HEK293T (cell line): ENCODE results near the gene BID.

ENCODE experiments used
- CTCF ChIA-PET: fragments of 350-600 bp; formaldehyde crosslinking; extraction: SDS; loops from one replicate; lab custom pipeline; 2021; ENCODE audit warnings: antibody characterized with exemption, inconsistent platforms; lab: Yijun Ruan, JAX
- POLR2A ChIA-PET: fragments of 350-600 bp; formaldehyde crosslinking; extraction: SDS; loops from one replicate; lab custom pipeline; 2020; ENCODE audit warnings: antibody characterized with exemption, inconsistent platforms; lab: Yijun Ruan, JAX
- DNase-seq: peaks from one replicate; pipeline ENCODE4 v3.0.0; 2012; ENCODE audit warnings: mixed read lengths; ENCODE audit errors: extremely low spot score
- ARNT ChIP-seq: fragments of 450-650 bp; IDR thresholded peaks from 2 replicates; pipeline ENCODE4 v1.6.1; 2017; ENCODE audit warnings: mild to moderate bottlenecking
- BHLHE40 ChIP-seq: fragments of 450-650 bp; IDR thresholded peaks from 2 replicates; pipeline ENCODE4 v1.6.1; 2016; ENCODE audit warnings: mild to moderate bottlenecking, moderate library complexity, borderline replicate concordance
- CTBP1 ChIP-seq: fragments of 450-650 bp; IDR thresholded peaks from 2 replicates; pipeline ENCODE4 v1.6.1; 2016; ENCODE audit warnings: borderline replicate concordance
- ELF4 ChIP-seq: fragments of 450-650 bp; IDR thresholded peaks from 2 replicates; pipeline ENCODE4 v1.6.1; 2017; ENCODE audit warnings: antibody characterized with exemption
- FOXA1 ChIP-seq: fragments of 450-650 bp; IDR thresholded peaks from 2 replicates; pipeline ENCODE4 v1.6.1; 2016; ENCODE audit warnings: mild to moderate bottlenecking
- FOXK2 ChIP-seq: fragments of 450-650 bp; IDR thresholded peaks from 2 replicates; pipeline ENCODE4 v1.6.1; 2016; ENCODE audit warnings: mild to moderate bottlenecking
- FOXM1 ChIP-seq: fragments of 450-650 bp; IDR thresholded peaks from 2 replicates; pipeline ENCODE4 v1.6.1; 2017; ENCODE audit warnings: mild to moderate bottlenecking, borderline replicate concordance
- HDGF ChIP-seq: fragments of 450-650 bp; IDR thresholded peaks from 2 replicates; pipeline ENCODE4 v1.6.1; 2017; ENCODE audit warnings: antibody characterized with exemption, borderline replicate concordance
- L3MBTL2 ChIP-seq: fragments of 450-650 bp; conservative IDR thresholded peaks from 2 replicates; pipeline ENCODE4 v1.6.1; 2016; ENCODE audit warnings: mild to moderate bottlenecking
- LEF1 ChIP-seq: fragments of 450-650 bp; IDR thresholded peaks from 2 replicates; pipeline ENCODE4 v1.6.1; 2017; ENCODE audit warnings: mild to moderate bottlenecking, borderline replicate concordance
- NFRKB ChIP-seq: fragments of 450-650 bp; IDR thresholded peaks from 2 replicates; pipeline ENCODE4 v1.6.1; 2016; ENCODE audit warnings: mild to moderate bottlenecking, moderate library complexity
- PKNOX1 ChIP-seq: fragments of 450-650 bp; IDR thresholded peaks from 2 replicates; pipeline ENCODE4 v1.6.1; 2016
- SP1 ChIP-seq: fragments of 450-650 bp; IDR thresholded peaks from 2 replicates; pipeline ENCODE4 v1.6.1; 2017
- SUZ12 ChIP-seq: fragments of 450-650 bp; IDR thresholded peaks from 2 replicates; pipeline ENCODE4 v1.6.1; 2016; ENCODE audit warnings: mild to moderate bottlenecking
- TARDBP ChIP-seq: fragments of 450-650 bp; IDR thresholded peaks from 2 replicates; pipeline ENCODE4 v1.6.1; 2016
- ZNF384 ChIP-seq: fragments of 450-650 bp; IDR thresholded peaks from 2 replicates; pipeline ENCODE4 v1.6.1; 2016

The BID gene

DNA sequence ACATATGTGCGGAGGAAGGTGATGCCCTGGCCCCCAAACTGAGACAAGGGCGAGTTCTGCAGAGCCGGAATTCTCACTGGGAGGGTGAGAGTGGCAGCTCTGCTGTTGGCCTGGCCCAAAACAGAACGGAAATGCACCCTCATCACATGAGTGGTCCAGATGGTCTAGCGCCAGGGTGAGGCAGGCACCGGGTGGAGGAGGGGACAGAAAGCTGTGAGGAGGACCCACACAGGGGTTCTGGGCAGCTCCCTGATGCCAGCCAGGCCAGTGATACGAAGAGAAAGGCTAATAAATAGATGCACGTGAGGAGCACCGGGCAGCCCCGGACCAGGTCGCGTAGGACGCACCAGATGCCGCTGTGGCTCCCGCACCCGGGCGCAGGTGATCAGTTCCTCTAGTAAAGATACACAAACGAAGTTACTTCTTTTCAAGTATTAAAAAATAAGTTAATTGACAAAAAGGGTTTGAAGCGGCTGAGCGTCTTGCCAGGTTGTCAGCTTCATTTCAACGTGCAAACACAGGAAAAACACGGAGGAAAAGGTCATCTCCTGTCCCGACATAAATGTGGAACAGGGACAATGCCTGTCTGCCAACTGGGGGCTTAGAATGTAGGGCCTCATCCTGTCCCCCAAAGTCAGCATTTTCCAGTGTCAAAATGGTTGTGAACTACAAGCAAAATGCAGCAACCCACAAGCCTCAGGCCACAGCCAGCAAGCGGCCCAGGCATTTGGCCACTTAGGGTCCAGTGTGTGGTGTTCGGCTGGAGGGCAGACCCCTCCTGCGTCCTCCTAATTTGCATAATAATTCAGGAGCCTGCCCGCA is 15.3 kb upstream of the BID start:
- ChIA-PET CTCF (interaction anchor here (5.5 kb wide), 1 partner anchor 46 kb away, joined by 64 read pairs; no protein-coding TSS in a partner anchor), POLR2A (no interaction called here)
- DNase-seq = no peak
- no peak for TF ChIP-seq PKNOX1
- no peak for TF ChIP-seq FOXM1
- TF ChIP-seq SP1 = no peak
- no peak for TF ChIP-seq FOXK2
- TF ChIP-seq CTBP1 = no peak
- TF ChIP-seq FOXA1 = no peak
- no peak for TF ChIP-seq NFRKB
- no peak for TF ChIP-seq SUZ12
- no peak for TF ChIP-seq TARDBP
- no peak for TF ChIP-seq HDGF
- TF ChIP-seq ARNT = no peak
- no peak for TF ChIP-seq LEF1
- TF ChIP-seq ELF4 = no peak
- TF ChIP-seq BHLHE40 = no peak
- TF ChIP-seq ZNF384 = no peak
- TF ChIP-seq L3MBTL2 = no peak

DNA sequence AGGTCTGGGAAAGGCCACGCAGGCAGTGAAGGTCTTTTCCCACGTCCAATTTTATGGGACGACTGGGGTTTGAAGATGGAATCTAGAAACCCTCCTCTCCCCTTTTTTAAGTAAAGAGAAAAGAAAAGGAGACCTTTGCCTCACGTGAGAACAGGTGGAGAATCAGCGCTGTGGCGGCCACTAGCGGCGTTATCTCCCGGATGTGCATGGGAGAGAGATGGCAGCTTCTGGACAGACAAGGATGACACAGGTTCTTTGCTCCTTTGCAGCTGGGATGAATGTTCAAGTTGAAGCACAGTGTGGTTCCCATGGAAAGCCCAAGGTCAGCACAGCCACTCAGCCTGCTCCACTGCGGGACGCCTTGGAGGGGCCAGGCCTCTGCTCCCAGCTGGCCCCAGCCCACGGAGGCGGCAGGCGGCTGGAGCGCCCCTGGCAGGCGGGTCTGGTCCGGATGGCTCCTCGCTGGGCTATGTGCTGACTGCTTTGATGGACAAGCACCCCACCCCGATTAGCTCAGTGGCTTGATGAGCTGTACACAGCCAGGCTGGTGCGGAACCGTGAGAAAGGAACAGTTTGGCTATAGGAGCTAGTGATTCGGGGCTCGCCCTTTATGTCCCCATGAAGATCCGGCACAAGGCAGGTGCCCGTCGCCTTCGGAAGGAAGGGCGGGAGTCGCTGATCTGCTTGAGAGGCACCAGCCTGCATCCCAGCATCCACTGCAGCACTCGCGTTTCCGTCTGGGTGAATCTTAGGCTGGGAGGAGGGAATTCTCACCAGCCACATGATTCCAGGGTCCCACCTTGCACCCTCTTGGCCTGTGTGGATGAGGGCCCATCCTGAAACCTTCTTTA is 14.5 kb upstream of the BID start:
- no peak for DNase-seq
- TF ChIP-seq L3MBTL2 = no peak
- no peak for TF ChIP-seq TARDBP
- TF ChIP-seq LEF1 = no peak
- TF ChIP-seq ELF4 = no peak
- no peak for TF ChIP-seq FOXK2
- no peak for TF ChIP-seq FOXA1
- TF ChIP-seq ARNT = no peak
- TF ChIP-seq FOXM1 = no peak
- TF ChIP-seq NFRKB = no peak
- no peak for TF ChIP-seq SUZ12
- no peak for TF ChIP-seq BHLHE40
- TF ChIP-seq ZNF384 = no peak
- no peak for TF ChIP-seq CTBP1
- TF ChIP-seq HDGF = no peak
- ChIA-PET POLR2A (interaction anchor here (0.6 kb wide), 1 partner anchor 59 kb away, joined by 3 read pairs; no protein-coding TSS in a partner anchor), CTCF (interaction anchor here (1.3 to 5.5 kb wide), 2 partner anchors 45 to 287 kb away, joined by 4 to 64 read pairs; no protein-coding TSS in a partner anchor)

DNA sequence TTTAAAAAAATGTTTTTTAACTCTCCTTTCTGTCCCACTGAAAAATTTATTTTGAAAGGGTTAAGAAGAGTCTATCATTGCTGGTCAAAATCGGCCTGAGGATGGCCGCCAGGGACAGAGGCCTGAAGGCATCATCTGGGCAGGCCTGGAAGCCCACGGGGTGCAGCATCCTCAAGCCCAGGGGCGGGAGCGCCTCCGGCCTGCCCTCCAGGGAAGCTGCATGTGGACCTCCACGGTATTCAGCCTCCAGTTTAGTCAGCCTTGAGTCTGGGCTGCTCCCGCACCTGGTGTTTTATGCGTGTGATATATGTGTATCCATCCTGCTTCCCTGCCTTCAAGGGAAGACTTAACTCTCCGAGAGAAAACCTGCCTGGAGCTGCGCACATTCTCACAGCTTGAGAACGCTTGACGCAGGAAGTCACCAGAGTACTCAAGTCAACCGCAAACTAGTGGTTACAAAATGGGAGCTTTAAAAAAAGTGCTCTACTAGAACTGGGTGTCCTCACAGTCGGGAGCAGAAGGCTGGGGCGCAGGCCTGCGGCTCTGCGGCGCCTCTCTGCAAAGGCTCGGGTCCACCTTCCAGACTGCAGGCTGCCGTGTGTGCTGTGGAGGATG is 13.6 kb upstream of the BID start:
- CTCF ChIA-PET = interaction anchor here (0.9 to 5.5 kb wide), 3 partner anchors 44 to 288 kb away, joined by 3 to 64 read pairs (median 4); no protein-coding TSS in a partner anchor
- POLR2A ChIA-PET = interaction anchor here (0.6 to 1.6 kb wide), 2 partner anchors 36 to 58 kb away, joined by 3 to 5 read pairs; no protein-coding TSS in a partner anchor
- no peak for DNase-seq
- TF ChIP-seq HDGF = no peak
- no peak for TF ChIP-seq SUZ12
- no peak for TF ChIP-seq SP1
- TF ChIP-seq ARNT = no peak
- TF ChIP-seq ELF4 = no peak
- TF ChIP-seq NFRKB = no peak
- no peak for TF ChIP-seq FOXK2
- TF ChIP-seq FOXA1 = no peak
- no peak for TF ChIP-seq L3MBTL2

DNA sequence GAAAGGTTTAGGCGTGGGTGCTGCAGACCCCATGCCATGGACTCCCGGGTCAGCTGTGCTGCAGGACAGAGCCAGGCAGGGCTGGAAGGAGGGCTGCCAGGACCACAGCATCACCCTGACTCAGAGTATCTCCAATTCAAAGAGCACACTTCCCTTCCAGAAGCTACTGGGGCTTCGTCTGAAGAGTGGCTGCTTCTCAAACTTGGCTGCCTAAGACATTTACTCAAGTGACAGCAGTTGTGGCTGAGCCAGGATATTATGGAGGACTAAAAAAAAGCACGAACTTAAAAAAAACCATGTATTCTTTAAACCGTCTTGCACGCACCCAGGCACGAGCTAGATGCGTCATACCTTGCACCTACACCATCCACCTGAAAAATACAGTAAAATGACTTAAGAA is 13.0 kb upstream of the BID start:
- TF ChIP-seq NFRKB (no peak), FOXK2 (no peak), BHLHE40 (no peak), PKNOX1 (no peak), ZNF384 (no peak), LEF1 (no peak), L3MBTL2 (no peak), FOXM1 (no peak), FOXA1 (no peak), SUZ12 (no peak), ARNT (no peak), SP1 (no peak), TARDBP (no peak), ELF4 (no peak), HDGF (no peak), CTBP1 (no peak)
- CTCF ChIA-PET = interaction anchor here (0.9 to 5.5 kb wide), 4 partner anchors 43 to 289 kb away, joined by 3 to 64 read pairs (median 4); no protein-coding TSS in a partner anchor
- DNase-seq = no peak
- POLR2A ChIA-PET = interaction anchor here (1.6 kb wide), 1 partner anchor 35 kb away, joined by 5 read pairs; no protein-coding TSS in a partner anchor

DNA sequence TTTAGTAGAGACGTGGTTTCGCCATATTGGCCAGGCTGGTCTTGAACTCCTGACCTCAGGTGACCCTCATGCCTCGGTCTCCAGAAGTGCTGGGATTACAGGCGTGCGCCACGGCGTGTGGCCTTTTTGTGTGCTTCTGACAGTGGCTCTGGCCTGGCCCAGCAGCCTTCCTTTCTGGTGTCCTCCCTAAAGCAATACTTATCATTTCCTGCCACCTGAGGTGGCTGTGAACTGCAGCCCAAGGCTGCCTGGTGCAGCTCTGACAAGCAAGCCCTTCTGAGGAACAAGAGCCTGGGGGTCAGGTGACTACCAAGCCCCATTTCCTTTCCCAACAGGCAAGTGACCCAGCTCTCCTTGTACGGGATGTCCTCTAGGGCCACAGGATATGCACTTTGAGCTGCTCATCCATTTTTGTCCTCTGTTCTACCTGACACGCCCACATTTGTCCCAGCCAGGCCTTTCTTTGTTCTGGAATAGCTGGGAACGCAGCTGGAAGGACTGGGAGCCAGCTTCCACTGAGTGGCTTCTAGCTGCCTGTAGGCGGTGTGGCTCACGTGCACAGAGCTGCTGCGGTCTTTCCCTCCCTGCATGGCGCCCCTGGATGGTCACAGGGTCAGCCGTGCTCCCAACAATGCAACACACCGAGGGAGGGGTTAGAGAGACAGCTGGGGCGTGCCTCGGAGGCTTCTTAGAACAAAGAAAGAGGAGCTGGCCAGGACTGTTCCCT is 12.3 kb upstream of the BID start:
- no peak for DNase-seq
- ChIA-PET CTCF (interaction anchor here (0.6 to 5.5 kb wide), 5 partner anchors 17 to 290 kb away, joined by 3 to 64 read pairs (median 3); no protein-coding TSS in a partner anchor), POLR2A (interaction anchor here (1.6 kb wide), 1 partner anchor 35 kb away, joined by 5 read pairs; no protein-coding TSS in a partner anchor)
- TF ChIP-seq FOXM1 (no peak), ARNT (no peak), ELF4 (no peak), FOXA1 (no peak), PKNOX1 (no peak), LEF1 (no peak), FOXK2 (no peak), CTBP1 (no peak), L3MBTL2 (no peak), BHLHE40 (no peak), ZNF384 (no peak), NFRKB (no peak), TARDBP (no peak), SP1 (no peak), SUZ12 (no peak), HDGF (no peak)
